ENCODE results near the gene ORC1.
"Not testable (repeated sequence)": the region's sequence is repeated elsewhere in the genome, so short reads cannot be mapped to it uniquely, and the experiment has no call there.

ORC1 gene

DNA sequence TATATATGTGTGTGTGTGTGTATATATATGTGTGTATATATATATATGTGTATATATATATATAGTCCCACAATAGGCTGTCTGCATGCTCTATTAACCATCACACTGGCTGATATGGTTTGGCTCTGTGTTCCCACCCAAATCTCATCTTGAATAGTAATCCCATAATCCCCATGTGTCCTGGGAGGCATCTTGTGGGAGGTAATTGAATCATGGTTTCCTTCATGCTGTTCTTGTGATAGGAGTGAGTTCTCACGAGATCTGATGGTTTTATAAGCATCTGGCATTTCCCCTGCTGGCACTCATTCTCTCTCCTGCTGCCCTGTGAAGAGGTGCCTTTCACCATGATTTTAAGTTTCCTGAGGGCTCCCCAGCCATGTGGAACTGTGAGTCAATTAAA, 34.4 kb downstream of the ORC1 start:
- DNase-seq, result not testable (repeated sequence)

DNA sequence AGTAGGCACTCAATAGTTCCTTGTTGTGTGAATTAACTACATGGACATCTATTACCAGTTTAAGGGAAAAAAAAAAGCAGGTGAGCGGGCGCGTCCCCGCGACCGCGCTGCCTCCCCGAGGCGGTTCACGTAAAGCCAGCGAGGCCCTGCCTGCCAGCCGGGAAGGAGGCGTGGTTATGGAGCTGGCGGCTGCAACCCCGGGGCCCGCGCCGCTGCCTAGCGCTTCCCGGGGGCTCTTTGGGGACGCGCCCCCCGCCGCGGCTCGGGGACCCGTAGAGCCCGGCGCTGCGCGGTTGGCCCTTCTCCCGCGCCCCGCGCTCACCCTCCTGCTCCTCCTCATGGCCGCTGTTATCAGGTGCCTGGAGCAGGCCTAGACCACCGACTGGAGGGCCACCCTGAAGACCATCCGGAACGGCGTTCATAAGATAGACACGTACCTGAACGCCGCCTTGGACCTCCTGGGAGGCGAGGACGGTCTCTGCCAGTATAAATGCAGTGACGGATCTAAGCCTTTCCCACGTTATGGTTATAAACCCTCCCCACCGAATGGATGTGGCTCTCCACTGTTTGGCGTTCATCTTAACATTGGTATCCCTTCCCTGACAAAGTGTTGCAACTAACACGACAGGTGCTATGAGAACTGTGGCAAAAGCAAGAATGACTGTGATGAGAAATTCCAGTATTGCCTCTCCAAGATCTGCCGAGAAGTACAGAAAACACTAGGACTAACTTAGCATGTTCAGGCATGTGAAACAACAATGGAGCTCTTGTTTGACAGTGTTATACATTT, 35.6 kb downstream of the ORC1 start:
- DNase-seq, result peak; percentile 51 to 56

DNA sequence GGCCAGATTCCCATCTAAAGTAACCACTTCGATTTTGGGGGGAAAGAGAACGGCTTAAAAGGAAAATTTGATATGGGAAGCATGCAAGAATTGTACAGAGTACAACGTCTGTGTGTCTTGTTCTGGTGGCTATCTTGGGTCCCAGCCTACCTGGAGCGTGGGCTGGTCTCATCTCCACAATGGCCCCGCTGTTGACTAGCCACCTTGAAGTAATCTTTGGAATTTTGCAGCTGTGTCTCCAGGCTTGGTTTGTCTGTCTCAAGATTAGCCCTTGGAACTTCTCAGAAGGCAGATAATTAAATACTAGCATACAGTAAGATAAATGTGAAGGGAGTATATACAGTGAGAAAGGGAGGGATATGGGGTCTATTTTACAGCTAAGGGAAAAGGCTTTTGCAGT, 37.0 kb downstream of the ORC1 start:
- no peak for DNase-seq

DNA sequence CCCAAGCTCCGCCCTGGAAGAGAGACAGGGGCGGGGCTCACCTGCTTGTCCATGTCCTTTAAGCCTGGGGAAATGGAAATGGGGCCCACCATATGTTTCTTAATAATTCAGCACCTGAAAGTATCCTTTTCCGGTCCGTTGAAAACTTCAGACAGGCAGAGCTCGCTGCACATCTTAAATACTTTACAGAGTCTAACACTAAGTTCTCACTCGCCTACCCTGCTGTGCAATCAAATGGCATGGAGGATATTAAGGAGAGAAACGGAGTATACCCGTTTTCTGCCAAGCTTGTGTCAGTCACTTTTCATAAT, 37.8 kb downstream of the ORC1 start:
- DNase-seq, result no peak

DNA sequence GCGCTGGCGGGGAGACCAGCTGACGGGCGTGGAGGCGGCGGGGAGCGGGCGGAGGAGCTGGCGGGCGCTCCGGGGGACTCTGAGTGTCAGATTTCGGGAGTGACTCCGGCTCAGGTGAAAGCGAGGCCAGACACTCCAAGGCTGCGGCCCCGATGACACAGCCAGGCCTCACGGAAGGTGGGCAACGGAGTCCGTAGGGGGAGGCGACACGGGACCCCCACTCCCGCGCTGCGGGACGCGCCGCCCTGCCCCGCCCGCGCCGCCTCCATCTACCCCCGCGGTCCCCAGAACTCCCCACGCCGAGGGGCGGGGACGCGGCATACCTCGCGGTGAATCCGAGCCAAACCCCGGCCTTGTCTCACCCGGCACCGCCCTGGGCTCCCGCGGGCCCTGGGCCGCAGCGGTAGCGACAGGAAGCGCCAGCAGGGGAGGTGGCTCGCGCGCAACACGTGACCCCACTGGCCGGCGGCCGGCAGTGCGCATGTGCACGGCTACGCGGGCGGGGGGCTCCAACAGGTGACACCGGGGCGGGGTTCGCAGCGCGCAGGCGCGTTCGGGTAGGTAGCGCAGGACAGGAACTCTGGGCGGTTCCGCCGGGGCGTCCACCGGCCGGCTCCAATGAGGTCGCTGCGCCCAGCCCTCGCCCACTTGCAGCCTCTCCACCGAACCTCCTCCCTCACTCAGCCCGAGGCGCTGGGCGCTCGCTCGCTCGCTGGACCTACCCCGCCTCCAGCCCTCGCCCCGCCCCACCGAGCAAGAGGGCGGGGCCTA, 38.3 kb downstream of the ORC1 start, which contains the start of gene CC2D1B:
TSS of gene CC2D1B (minus strand) at position 460 of the 771 bp plus-strand sequence. CDS start 1,585 bp downstream, outside the sequence.
- DNase-seq, result peak; percentile 98

DNA sequence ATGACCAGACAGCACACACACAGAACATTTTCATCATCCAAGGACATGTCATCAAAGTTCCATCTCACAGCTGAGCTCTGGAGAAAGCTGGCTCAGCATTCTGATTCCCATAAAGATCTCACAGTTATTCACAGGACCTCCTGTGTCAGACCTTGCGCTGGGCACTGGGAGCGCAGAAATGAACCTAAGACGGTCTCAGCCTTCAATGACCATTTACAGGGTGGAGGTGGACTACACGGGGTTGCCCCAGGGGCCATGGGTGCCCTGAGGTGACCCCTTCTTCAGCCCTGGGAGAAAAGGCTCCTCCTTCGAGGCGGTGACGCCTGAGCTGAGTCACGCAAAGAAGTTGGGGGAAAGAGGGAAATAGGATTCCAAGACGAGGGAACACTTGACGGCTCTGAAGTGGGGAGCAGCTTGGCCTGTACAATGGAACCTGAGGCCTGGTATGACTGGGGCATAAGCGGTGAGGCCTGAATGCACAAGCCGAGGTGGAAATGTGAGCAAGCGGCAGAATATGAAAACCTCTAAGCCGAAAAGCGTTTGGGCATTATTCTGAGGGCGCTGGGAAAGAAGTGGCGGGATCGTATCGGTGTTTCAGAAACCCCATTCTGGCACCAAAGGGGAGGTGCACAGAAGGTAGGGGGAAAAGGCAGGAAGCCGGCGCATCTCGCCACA, 39.0 kb downstream of the ORC1 start:
- DNase-seq, result no peak

DNA sequence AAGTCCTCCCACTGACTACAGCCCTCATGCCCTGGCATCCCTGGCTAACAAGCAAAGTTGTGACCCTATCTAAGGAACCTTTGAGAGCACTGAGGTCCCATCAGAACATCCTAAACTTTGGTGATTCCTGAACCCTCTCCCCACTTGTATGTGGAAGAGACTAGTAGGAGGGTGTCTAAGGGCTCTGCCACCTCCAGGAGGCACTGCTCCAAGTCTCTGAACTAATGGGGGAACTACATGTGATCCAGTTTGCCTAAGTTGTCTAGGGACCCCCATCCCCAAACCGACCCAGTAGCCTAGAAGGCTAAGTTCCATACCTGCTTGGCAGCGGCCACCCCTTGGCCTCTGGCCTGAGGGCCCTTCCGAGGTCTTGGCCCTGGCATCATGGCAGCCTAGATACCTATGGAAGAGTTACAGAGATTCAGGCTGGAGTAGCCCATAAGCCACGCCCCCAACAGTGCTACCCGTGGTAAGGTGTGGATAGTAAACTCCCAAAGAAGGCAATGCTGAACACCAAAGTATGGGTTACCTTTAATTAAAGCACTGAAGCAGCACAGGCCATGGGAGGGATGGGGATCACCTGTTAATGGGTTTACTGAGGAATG, 39.9 kb downstream of the ORC1 start:
- no peak for DNase-seq

DNA sequence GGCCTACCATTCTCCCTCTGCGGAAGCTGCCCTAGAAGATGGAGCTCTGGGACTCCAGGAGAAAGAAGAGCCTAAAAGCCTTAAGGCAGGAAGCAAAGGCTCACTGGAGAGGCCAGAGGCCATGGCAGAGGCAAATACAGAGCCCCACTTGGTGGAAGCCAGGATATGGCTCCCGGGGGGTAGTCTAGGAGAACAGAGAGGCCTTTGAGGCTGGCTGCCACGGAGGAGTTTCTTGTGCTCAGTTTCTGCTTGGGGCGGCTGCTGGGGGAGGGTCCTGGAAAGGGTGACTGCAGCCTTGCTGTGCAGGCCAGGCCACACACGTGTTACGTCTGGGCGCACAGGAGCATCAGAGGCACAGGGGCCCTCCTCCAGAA, 43.6 kb downstream of the ORC1 start:
- DNase-seq, result no peak

DNA sequence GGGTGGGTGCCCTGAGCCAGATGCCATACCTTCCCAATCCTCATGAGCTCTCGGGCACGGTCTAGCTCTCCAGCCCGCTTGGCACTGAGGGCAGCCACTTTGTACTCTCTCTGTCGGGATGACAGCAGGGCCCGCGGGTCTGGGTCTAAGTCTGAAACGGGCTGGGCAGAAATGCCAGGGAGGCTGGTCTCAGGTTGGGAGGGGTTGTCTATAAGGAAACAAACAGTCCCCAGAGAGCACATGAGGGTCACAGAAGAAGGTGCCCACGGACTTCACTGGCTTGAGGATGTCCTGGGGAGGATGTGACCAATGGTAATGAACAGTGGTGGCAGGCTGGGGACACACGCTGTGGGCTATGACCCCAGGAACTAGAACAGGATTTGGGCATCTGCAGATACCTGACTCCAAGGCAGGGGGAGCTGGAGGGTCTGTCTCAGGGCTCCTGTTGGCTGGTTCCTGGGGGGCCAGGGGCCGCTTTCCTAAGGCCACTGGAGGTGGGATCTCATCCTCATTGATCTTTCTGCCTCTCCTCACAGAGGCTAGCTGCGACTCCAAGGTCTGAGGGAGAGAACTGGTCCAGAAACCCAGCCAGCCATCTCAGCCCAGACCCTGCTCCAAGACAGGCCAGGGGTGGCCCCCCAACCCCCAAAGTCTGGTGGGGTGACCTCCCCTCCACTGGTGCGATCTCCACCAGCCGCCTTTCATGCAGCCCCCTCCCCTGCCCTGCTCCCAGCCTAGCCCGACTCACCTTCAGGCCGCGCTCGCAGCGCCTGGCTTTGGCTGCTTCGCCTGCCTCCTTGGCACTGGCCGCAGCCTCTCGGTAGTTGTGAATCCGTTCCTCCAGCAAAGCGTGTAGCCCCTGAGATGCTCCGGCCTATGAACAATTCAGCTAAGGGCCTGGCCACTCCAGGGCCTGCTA, 44.3 kb downstream of the ORC1 start:
- no peak for DNase-seq

DNA sequence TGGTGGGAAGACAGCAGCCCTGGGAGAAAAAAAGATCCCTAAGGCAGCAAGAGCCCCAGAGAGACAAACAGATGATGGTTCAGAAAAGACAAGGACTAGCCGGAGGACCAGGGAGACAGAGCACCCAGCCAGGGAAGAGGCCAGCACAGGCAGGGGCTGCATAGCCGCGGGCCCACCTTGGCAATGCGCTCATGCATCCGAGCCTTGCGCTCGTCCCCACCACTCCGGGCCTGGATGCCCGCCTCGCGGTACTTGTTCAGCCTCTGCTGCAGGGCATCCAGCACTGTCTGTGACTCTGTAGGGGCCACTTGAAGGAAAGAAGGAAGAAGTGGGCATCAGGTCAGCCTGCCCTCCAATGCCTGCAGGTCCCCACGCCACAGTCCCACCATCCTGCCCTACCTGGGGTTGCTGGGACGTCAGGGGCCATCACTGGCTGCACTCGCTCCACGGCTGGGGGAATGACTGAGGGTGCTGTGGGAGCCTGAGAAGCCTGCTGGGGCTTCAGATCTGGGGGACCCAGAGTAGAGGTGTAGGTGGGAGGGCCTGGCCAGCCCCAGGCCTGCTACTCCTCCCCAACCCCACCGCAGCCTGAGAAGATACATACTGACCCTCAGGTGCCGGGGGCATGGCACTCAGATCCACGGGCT, 45.2 kb downstream of the ORC1 start:
- DNase-seq, result no peak

DNA sequence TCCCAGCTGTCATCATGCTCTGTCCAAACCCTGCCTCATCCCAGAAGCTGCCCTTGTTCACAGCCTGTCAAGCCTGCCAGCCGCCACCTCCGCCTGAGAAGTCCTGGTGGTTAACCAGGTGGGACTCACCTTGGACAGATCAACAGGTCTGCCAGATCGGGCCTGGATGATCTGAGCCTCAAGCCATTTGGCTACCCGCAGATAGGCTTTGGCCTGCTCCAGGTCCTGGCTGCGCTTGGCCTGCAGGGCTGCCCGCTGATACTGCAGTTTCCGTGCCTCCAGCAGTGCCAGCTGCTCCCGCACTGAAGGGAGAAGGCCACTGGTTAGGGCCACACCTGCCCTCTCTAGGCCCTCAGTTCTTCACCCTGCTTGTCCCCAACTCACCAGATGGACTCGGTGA, 46.8 kb downstream of the ORC1 start:
- DNase-seq, result no peak

DNA sequence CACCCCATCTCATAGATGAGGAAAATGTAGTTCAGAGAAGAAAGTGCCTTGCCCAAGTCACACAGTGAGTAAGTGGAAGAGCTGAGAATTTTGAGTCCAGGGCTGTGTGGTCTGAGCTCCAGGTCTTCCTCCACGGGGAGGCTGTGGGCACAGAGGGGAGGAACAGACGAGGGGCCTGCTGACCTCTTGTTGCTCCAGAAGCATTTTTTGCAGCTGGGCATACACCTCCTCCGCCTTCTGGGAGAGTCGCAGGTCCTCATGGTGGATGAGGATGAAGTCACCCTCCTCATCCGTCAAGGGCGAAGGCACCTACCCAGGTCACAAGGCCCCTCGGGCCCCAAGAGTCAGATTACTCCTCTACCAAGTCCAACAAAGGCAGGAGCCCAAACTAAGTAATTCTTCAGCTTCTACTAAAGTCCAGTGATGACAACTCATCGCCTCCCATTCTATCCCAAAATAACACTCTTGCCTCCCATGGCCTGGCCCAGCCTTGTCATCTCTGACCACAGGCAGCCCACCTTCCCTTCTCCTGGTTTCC, 47.3 kb downstream of the ORC1 start:
- DNase-seq, result no peak

DNA sequence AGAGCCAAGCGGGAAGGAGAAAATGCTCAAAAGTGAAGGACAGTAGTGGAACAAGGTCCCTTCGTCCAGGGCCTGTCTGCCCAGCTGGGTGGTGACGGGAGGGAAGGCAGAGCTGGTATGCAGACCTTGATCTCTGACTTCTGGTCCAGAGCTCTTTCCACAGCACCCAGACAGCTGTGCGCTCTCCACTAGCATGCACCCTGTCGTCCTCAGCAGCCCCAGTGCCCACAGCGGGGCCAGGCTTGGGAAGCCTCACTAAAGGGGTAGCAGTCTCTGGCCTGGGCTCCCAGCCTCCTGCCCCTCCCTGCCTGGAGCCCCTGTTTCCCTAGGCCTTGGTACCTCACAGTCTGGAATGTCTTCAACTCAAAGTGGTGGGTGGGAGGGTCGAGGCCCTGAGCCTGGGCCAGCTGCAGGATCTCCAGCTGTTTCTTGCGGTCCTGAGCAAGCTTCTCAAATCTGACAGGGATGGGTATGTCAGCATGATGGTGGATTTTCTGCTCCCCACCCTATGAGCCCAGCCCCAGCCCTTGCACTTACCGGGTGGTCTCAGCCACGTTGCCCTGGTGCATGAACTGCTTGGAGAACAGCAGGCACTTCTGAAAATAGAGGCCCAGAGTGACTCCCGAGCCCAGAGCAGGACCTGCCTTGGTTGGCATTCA, 48.2 kb downstream of the ORC1 start:
- no peak for DNase-seq

DNA sequence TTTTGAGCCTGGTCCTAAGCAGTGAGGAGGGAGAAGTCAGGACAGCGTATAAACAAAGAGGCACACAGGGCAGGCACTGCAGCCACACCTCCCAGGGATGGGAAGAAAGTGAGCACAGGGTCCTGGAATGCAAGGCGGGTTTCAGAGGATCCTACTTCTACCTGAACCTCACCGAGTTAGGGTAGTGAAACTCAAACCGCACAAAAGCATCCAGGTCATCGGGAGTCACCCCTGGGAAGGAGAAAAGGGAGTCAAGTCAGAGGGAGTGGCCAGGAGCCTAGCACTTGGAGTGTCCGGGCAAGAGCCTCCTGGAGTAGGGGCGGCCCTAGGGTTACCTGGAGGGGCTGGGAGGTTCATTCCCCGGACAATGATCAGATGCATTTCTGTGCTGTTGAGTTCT, 48.8 kb downstream of the ORC1 start:
- no peak for DNase-seq

DNA sequence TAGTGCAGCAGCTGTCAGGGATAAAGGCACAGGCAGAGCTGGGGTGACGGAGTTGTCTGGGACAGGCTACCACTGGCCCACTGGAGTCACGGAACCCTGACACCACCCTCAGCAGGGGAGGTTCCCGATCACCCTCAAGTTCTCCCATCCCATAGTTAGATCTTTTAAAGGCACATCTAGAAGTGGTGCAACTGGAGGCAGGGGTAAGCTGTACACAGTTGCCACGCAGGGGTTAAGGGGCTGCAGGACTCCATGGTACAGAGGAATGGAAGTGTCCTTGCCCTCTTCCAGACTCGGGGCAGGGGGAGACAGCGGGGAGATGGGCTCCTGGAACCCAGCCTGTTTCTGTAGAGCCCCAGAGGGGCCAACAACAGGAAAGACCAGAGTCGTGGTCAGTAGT, 51.5 kb downstream of the ORC1 start:
- DNase-seq, result no peak

DNA sequence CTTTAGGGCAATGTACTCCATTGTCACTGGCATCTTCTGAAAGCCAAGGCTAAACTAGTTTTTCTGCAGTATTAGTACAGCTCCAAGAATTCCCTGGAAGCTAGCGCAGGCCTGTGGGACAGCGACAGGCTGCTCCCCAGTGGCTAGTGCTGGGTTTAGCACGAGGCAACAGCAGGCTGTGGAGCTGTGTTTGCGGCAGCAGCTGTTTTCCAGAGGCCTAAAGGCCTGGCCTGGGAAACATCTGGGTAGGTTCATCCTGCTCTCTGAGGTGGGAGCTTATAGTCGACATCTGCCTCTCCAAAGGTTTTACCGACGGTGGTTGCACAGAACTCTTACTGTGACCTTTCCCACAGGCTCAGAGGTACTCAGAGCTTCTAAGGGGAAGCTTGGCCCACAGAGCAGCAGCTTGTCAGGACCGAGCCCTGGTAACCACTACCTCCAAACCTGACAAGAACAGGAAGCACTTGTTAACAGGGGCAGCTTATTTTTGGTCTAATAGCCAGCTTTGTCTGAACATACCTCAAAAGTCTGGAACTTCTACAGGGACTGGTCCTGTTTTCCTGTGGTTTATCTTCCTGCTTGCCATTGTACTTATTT, 55.4 kb downstream of the ORC1 start:
- DNase-seq, result no peak

DNA sequence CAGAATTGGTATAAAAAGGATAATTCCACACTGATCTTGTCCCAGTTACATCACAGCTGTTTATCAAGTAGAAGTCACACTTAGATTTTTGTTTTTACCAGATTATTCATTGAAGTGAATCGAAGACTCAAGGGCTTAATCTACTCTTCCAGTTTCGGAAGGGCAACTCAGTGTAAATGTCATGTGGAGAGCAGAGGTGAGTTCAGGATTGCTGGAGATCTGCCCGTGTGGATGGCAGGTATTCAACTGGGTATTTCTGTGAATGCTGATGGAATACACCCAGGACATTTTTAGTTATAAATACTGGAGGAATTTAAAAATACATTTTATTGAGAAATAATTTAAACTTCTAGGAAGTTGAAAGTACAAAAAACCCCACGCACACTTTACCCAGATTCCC, 57.6 kb downstream of the ORC1 start:
- no peak for DNase-seq

DNA sequence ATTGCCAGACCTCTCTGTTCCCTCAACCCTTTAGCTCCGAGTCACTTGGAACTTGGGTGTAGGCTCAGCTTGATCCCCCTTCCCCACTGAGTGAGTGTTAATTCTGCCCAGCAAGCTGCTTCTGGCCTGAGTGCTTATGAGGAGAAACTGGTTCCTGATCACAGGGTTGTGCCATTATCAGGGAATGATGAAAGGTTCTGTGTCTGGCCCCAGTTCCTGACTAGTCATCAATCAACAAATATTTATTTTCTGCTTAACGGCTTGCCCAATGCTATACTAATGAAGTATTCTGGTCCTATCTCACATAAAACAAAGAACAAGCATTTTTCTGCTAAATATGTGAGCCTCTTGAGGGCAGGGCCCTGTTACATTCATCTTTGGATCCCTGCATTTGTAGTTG, 59.0 kb downstream of the ORC1 start:
- DNase-seq, result no peak

DNA sequence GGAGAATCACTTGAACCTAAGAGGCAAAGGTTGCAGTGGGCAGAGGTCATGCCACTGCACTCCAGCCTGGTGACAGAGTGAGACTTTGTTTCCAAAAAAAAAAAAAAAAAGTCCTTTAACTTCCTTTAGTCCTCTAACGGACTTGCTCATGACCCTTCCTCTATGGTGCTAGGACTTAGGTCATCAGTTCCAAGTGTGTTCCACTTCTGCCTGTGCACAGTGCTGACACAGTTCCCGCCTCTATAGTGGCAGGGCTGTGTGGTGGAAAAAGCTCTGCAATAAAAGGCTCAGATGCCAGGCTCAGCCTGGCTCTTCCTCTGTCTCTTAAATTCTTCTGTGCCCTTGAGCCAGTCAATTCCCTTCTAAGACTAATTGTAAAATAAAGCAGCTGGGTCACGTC, 60.2 kb downstream of the ORC1 start:
- no peak for DNase-seq

DNA sequence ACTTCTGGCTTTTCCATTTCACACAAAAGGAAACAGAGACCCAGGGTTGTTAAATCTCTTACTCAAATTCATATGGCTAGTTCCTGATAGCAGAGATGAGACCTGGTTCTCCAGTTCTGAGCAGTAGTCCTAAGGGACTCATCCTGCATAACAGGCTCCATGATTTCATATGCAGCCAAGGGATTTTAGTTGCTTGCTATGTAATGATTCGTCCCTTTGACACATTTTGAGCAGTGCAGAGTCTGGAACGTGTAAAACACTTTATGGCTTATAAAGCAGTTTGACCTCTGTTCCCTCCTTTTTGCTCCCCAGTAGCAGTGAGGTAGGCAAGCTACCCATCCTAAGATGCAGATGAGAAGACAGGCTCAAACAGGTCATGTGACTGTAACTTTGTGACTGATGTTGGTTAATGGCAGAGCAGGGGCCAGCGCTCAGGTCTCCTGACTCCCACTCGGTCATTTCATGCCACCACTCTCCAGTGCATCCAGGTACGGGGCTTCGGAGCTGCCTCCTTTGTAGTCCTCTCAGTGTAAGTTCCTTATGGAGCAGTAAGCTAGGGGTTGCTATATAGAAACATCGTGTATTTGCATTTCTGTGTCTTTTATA, 62.5 kb downstream of the ORC1 start:
- DNase-seq, result no peak
